ENCODE results near the gene AUTS2. TPM values are rescaled to one million over a fixed set of nuclear protein-coding genes. Genes with fewer than 3 reads are reported as not detected.

AUTS2 gene
- total RNA-seq, 1 experiment from 2014 or later: 256 TPM

DNA sequence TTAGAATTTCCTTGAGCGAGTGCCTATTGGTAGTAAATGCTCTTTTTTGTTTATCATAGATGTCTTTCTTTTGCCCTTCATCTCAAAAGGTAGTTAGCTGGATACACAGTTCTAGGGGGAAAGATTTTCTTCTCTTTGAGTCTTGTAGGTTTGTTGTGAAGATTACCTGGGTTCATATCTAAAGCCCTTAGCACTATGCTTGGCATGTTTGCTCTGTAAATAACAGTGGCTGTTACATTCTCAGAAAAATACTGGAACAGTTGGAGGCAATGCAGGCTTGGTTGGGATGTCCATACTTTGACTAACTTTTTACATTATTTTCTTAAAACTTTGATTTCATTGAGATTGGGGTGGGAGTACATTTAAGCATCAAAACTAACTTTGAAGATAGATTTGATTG is 144.0 kb downstream of the AUTS2 start:
- no peak overlapping the region for H3K27ac Mint-ChIP-seq
- WGBS (ENCODE audit: extremely low coverage, insufficient read length, low lambda C conversion rate): no CpG with 5 or more reads among the region's 1 CpG

More for the DNA sequence above, 144.0 kb downstream of the AUTS2 start:
- Mint-ChIP-seq H3K27me3 (ENCODE audit: low read depth) (no peaks in the 10 kb centered on the region), H3K4me1 (peaks cover 28 to 33% of the 10 kb centered on the region in 2 experiments), H3K36me3 (ENCODE audit: insufficient read depth in 1 of 3, low read depth in 3 of 3) (no peaks in the 10 kb centered on the region; a peak in 1 of 7 replicates), H3K4me3 (no peak overlapping the region), H3K9me3 (peaks cover 0 to 4% of the 10 kb centered on the region in 2 experiments; a peak in 3 of 5 replicates)
- no peak overlapping the region for H2BK15ac ChIP-seq (ENCODE audit: low read depth, low read length)
- H4K20me1 ChIP-seq (ENCODE audit: control insufficient read depth, insufficient read depth, insufficient read length): no peaks in the 10 kb centered on the region
- H3K9me3 ChIP-seq (ENCODE audit: control insufficient read depth, low read depth, low read length): no peaks in the 10 kb centered on the region
- H3K14ac ChIP-seq (ENCODE audit: insufficient read depth, low read length): no peak overlapping the region
- no peak overlapping the region for H3K4me2 ChIP-seq (ENCODE audit: insufficient read depth, insufficient read length, low read length)
- TF ChIP-seq, protein P1, sequence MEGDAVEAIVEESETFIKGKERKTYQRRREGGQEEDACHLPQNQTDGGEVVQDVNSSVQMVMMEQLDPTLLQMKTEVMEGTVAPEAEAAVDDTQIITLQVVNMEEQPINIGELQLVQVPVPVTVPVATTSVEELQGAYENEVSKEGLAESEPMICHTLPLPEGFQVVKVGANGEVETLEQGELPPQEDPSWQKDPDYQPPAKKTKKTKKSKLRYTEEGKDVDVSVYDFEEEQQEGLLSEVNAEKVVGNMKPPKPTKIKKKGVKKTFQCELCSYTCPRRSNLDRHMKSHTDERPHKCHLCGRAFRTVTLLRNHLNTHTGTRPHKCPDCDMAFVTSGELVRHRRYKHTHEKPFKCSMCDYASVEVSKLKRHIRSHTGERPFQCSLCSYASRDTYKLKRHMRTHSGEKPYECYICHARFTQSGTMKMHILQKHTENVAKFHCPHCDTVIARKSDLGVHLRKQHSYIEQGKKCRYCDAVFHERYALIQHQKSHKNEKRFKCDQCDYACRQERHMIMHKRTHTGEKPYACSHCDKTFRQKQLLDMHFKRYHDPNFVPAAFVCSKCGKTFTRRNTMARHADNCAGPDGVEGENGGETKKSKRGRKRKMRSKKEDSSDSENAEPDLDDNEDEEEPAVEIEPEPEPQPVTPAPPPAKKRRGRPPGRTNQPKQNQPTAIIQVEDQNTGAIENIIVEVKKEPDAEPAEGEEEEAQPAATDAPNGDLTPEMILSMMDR (conservative IDR thresholded peaks at IDR 0.05): no peak
- no peak overlapping the region for H3K23ac ChIP-seq (ENCODE audit: insufficient read length, low read depth, low read length)
- H3K27me3 ChIP-seq (ENCODE audit: insufficient read depth, low read length): no peaks in the 10 kb centered on the region
- no peak overlapping the region for H2AFZ ChIP-seq (ENCODE audit: low read length)
- H3K27ac ChIP-seq (ENCODE audit: insufficient read length, low read depth, low read length): no peak overlapping the region
- no peaks in the 10 kb centered on the region for H3K79me2 ChIP-seq (ENCODE audit: insufficient read depth, low read length)
- no peak overlapping the region for H3K9ac ChIP-seq (ENCODE audit: extremely low read depth, insufficient read length, low read length)
- no peak overlapping the region for H3T11ph ChIP-seq (ENCODE audit: low read length)
- no peaks in the 10 kb centered on the region for H3K23me2 ChIP-seq (ENCODE audit: insufficient read length, low read depth, low read length, poor library complexity, severe bottlenecking)
- no peak overlapping the region for H2BK120ac ChIP-seq (ENCODE audit: low read depth, low read length, poor library complexity, severe bottlenecking)
- H2BK20ac ChIP-seq (ENCODE audit: low read depth, low read length, poor library complexity, severe bottlenecking): no peak overlapping the region
- no peak overlapping the region for H2BK12ac ChIP-seq (ENCODE audit: insufficient read length, low read depth, low read length)
- H2AK5ac ChIP-seq (ENCODE audit: insufficient read length, low read length): no peak overlapping the region
- H3K18ac ChIP-seq (ENCODE audit: insufficient read length, low read depth, low read length): no peak overlapping the region
- H4K5ac ChIP-seq (ENCODE audit: insufficient read length, low read depth, low read length): no peak overlapping the region
- H4K8ac ChIP-seq (replicated peaks; ENCODE audit: insufficient read length, low read depth, low read length): no peak overlapping the region
- no peak overlapping the region for H2BK5ac ChIP-seq (ENCODE audit: insufficient read length, low read length)
- H3K79me1 ChIP-seq (ENCODE audit: insufficient read depth, low read depth, low read length, poor library complexity, severe bottlenecking): no peaks in the 10 kb centered on the region
- no peak overlapping the region for H3K4ac ChIP-seq (ENCODE audit: low read depth, low read length)
- H4K91ac ChIP-seq (ENCODE audit: insufficient read length, low read depth, low read length): no peak overlapping the region
- H3K56ac ChIP-seq (ENCODE audit: insufficient read length, low read depth, low read length): no peak overlapping the region
- H3K4me1 ChIP-seq (ENCODE audit: insufficient read depth, low read length): peaks cover 7% of the 10 kb centered on the region; the same call in 1 of the 2 replicates
- DNase-seq: no peak

All from H9 (cell line).